Erythroblast (primary cell): ENCODE results near the gene MSANTD1.

Experiments used
- DNase-seq, 2 experiments: peaks; one replicate each; lab custom pipeline; 2025; lab: John Stamatoyannopoulos, UW
- GATA1 ChIP-seq: IDR thresholded peaks from 2 replicates; pipeline ENCODE4 v1.6.1; 2011; ENCODE audit warnings: low read depth, mild to moderate bottlenecking, control low read depth, low read length, moderate library complexity
- POLR2A ChIP-seq: IDR thresholded peaks from 2 replicates; pipeline ENCODE4 v1.6.1; 2011; ENCODE audit warnings: mild to moderate bottlenecking, low read length

MSANTD1 gene

DNA sequence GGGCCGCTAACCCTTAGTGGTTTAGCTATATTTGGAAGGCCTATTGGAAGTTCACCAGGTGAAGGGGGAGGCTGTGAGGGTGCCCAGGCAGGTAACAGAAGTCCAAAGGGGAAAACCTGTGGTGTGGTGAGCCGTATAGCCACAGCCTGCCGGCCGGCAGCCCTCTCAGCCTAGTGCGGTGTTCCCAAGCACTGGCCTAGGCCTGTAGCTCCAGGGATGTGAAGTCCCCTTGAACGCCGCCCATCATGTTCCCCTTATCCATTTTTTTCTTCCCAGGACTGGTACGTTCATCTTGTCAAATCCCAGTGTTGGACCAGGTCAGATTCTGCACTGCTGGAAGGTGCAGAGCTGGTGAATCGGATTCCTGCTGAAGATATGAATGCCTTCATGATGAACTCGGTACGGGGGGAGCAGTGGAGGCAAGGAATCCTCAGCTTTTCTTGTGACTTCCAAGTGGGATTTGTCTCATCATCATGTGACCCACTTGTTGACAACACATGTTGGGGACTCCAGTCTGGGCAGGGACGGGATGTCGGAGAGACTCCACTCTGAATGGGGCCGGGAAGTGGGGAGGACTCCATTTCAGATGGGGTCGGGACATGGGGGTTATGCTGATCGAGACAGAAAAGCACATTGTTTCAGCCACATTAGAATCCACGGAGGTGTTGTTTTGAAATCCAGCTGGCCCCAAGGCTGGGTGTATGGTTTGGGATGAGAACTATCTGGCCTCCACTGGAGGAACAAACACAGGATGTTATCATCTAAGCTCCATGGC, 39.2 kb upstream of the MSANTD1 start:
- TF ChIP-seq GATA1, result no peak
- TF ChIP-seq POLR2A, result no peak
- DNase-seq, result no peak

- DNase-seq, result no peak
- TF ChIP-seq POLR2A (no peak), GATA1 (no peak)
Observed at GRCh38 chr4:3210467-3210866, 38.5 kb upstream of the MSANTD1 start.

DNA sequence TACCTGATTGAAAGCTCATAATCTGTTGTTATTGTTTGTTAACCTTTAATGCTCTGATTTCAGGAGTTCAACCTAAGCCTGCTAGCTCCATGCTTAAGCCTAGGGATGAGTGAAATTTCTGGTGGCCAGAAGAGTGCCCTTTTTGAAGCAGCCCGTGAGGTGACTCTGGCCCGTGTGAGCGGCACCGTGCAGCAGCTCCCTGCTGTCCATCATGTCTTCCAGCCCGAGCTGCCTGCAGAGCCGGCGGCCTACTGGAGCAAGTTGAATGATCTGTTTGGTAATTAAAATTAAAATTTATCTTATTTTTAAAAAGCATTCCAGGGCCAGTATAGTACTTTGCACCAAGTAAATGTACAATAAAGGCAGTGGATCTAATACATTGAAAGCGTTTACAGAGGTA, 37.1 kb upstream of the MSANTD1 start:
- TF ChIP-seq GATA1, result no peak
- TF ChIP-seq POLR2A, result no peak
- DNase-seq, result no peak

DNA sequence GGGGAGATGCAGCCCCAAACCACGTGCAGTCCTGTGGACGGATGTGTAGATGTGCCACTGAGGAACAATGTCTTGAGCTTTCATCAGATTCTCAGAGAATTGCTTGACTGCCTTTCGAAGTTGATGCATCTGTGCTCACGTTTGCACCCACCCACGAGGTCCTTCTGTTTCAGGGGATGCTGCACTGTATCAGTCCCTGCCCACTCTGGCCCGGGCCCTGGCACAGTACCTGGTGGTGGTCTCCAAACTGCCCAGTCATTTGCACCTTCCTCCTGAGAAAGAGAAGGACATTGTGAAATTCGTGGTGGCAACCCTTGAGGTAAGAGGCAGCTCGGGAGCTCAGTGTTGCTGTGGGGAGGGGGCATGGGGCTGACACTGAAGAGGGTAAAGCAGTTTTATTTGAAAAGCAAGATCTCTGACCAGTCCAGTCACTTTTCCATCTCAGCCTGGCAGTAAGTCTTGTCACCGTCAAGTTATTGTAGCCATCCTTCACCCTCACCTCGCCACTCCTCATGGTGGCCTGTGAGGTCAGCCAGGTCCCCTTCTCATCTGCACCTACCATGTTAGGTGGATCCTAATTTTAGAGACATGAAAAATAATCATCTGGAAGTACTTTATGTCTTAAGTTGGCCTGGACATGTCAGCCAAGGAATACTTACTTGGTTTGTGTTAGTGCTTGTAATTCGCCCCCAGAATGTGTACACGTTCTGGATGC, 36.4 kb upstream of the MSANTD1 start:
- no peak for DNase-seq
- TF ChIP-seq GATA1 (no peak), POLR2A (no peak)

DNA sequence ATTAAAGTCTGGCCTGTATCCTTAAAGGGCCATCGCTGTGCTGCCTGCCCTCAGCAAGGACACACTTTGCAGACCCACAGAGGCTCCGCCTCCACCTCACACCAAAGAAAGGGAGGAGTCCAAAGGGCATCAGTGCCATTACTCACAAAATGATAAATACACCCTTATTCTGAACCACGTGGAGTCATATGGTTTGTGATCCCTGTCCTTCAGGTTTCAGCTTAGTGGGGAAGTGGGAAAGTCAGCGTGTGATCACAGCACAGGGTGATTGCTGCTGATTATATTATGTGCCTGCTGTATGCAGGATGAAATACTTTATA, 35.9 kb upstream of the MSANTD1 start:
- no peak for DNase-seq
- TF ChIP-seq GATA1, result no peak
- no peak for TF ChIP-seq POLR2A

- TF ChIP-seq POLR2A, result no peak
- no peak for TF ChIP-seq GATA1
- no peak for DNase-seq
Observed at GRCh38 chr4:3213661-3214250, 35.2 kb upstream of the MSANTD1 start.

- no peak for DNase-seq
- no peak for TF ChIP-seq GATA1
- no peak for TF ChIP-seq POLR2A
Observed at GRCh38 chr4:3215256-3215655, 33.7 kb upstream of the MSANTD1 start.

DNA sequence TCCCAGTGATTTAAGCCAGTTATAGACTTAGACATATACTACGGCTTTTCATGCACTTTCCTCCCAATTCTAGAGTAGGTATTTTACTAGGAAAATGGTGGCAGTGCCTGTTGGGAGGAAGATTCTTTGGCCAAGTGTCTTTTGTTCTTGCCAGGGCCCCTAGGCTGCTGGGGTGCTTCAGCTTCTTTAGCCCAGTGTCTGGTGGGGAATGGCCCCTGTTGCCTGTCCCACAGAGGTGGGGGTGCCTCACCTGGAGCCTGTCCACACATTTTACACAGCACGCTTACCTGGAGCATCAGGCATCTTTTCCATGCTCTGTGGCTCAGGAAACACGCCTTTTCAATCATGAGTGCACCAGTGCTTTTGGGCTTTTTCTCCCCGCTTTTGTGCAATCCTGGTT, 33.2 kb upstream of the MSANTD1 start:
- TF ChIP-seq POLR2A, result no peak
- TF ChIP-seq GATA1, result no peak
- DNase-seq, result no peak

DNA sequence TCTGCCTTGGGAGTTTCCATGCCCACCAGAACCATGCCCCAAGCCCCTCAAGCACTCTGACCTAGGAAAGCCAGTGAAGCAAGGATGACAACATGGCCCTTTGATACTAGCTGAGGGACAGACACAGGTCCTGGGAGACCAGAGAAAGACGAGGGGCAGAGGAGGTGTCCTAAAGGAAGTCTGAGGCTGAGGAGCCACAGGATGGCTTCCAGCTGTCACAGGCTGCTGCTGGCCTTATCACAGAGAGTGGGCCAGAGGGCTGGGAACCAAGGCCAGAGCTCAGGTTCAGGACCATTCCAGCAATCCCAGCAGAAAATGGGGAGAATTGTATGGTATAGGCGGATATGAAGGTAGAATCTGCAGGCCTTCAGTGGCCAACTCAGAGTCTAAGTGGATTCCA, 31.7 kb upstream of the MSANTD1 start:
- DNase-seq, result no peak
- TF ChIP-seq POLR2A (no peak), GATA1 (no peak)

GRCh38 chr4:3217771-3218170, 31.2 kb upstream of the MSANTD1 start:
- no peak for TF ChIP-seq POLR2A
- no peak for TF ChIP-seq GATA1

DNA sequence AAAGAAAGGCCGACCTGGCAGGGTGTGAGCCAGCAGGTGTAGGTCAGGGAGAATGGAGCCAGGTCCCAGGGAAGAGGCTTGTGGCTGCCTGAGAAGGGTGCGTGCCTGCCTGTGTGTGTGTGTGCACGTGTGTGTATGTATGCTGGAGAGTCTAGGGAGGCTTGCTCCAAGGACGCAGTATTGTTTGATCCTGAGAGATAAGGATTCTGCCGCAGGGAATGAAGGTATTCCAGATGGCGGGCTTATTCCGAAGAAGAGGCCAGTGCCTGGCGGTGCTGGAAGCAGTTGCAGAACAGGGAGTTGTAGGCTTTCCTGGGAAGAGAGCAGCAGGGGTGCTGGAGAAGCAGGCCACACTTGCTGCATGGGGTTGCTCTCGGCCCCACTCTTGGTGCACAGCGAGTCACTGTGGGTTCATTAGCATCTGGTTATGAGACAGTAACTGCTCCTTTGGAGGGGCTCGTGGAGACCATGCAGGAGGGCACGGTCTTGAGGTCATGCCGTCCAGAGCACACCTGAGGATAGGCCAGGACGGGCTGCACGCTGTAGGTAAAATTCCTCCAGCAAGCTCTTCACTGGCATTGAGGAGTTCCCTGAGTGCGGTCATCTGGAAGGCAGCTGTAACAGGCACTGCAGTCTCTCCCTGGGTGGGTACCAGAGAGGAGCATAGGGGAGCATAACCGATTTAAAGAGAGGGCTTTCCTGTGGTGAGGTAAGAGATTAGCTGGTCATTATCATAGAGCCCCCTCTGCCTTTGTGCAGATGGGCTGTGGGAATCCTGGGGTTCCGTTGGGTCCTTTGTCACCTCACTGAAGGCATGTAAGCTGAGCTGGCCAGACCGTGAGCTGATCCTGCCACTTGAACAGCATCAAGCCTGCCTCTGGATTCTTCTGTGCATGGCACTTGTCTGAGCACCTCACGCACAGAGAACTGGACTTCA, 29.9 kb upstream of the MSANTD1 start:
- no peak for DNase-seq
- TF ChIP-seq POLR2A (no peak), GATA1 (no peak)

More at GRCh38 chr4:3217771-3218170, 31.2 kb upstream of the MSANTD1 start:
- DNase-seq, result no peak

DNA sequence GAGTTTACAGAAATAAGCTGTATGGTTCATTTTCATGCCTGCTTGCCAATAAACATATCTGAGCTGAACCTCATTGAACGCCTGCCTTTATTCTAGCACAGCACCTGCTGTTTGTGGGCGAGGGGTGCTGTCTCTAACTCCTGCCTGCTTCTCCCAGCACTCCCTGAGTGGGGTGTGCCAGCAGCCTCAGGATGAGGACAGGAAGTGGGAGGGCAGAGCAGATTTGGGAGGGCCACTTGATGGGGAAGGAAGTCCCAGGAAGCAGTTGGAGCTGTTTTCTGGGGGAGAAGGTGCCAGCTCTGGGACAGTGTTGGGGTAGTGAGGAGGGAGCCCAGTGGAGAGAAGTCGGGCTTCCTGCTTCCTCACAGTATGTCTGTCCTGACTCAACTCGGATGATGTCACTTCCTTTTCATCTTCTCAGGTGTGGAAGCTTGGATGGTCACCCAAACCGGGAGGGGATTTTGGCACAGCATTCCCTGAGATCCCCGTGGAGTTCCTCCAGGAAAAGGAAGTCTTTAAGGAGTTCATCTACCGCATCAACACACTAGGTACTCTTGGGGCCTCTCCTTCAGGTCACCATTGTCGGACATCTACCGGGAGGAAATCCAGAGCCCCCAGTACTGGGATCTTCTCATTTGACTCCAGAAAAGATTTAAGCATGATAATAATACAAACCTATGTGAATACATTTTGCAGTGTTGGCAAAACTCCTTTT, 29.0 kb upstream of the MSANTD1 start:
- TF ChIP-seq POLR2A, result no peak
- TF ChIP-seq GATA1, result no peak
- no peak for DNase-seq

- TF ChIP-seq POLR2A (no peak), GATA1 (no peak)
- no peak for DNase-seq
Observed at GRCh38 chr4:3220476-3221183, 28.3 kb upstream of the MSANTD1 start.
